ENCODE data around the gene LTBP1.

Gene LTBP1

GRCh38 chr2:33207151-33207740, 260.5 kb downstream of the LTBP1 start:
- no peak for DNase-seq

- DNase-seq: no peak
Observed at GRCh38 chr2:33208400-33208799, 261.6 kb downstream of the LTBP1 start.

GRCh38 chr2:33209976-33210375, 263.2 kb downstream of the LTBP1 start:
- no peak for DNase-seq

- DNase-seq: peak; percentile 54
Observed at GRCh38 chr2:33210626-33211025, 263.9 kb downstream of the LTBP1 start.

GRCh38 chr2:33212151-33212550, 265.4 kb downstream of the LTBP1 start:
- no peak for DNase-seq

GRCh38 chr2:33213244-33213643, 266.5 kb downstream of the LTBP1 start:
- no peak for DNase-seq

GRCh38 chr2:33213648-33214047, 266.9 kb downstream of the LTBP1 start:
- DNase-seq: no peak

GRCh38 chr2:33214436-33214835, 267.7 kb downstream of the LTBP1 start:
- no peak for DNase-seq

GRCh38 chr2:33214857-33215256, 268.1 kb downstream of the LTBP1 start:
- DNase-seq: no peak

- no peak for DNase-seq
Observed at GRCh38 chr2:33215299-33215698, 268.5 kb downstream of the LTBP1 start.

GRCh38 chr2:33215983-33216382, 269.2 kb downstream of the LTBP1 start:
- no peak for DNase-seq

GRCh38 chr2:33216508-33217182, 269.9 kb downstream of the LTBP1 start:
- DNase-seq: no peak

- DNase-seq: no peak
Observed at GRCh38 chr2:33217406-33217805, 270.7 kb downstream of the LTBP1 start.

GRCh38 chr2:33219114-33219513, 272.4 kb downstream of the LTBP1 start:
- DNase-seq: no peak

GRCh38 chr2:33219850-33220275, 273.1 kb downstream of the LTBP1 start:
- no peak for DNase-seq

- no peak for DNase-seq
Observed at GRCh38 chr2:33220533-33220932, 273.8 kb downstream of the LTBP1 start.

GRCh38 chr2:33221046-33221784, 274.5 kb downstream of the LTBP1 start:
- no peak for DNase-seq

- DNase-seq: no peak
Observed at GRCh38 chr2:33222309-33222708, 275.6 kb downstream of the LTBP1 start.

GRCh38 chr2:33223856-33224255, 277.1 kb downstream of the LTBP1 start:
- DNase-seq: no peak

GRCh38 chr2:33225350-33225749, 278.6 kb downstream of the LTBP1 start:
- DNase-seq: no peak

- DNase-seq: no peak
Observed at GRCh38 chr2:33226546-33226945, 279.8 kb downstream of the LTBP1 start.

GRCh38 chr2:33229646-33230045, 282.9 kb downstream of the LTBP1 start:
- DNase-seq: no peak

- DNase-seq: no peak
Observed at GRCh38 chr2:33230195-33230594, 283.4 kb downstream of the LTBP1 start.

GRCh38 chr2:33230842-33231241, 284.1 kb downstream of the LTBP1 start:
- DNase-seq: no peak
